Measurements from ENCODE around the gene HAUS7. TPM values are rescaled to one million over a fixed set of nuclear protein-coding genes. Genes with fewer than 3 reads are reported as not detected.

Gene HAUS7
- total RNA-seq, 2 experiments from 2014 or later = 59.1 to 62.3 TPM

GRCh38 chrX:153438532-153438931, 31.8 kb downstream of the HAUS7 start:
- no peak overlapping the region for H3K27ac Mint-ChIP-seq
- H3K9me3 Mint-ChIP-seq = no peaks in the 10 kb centered on the region
- H3K27me3 Mint-ChIP-seq = peaks cover 2% of the 10 kb centered on the region
- no peak for DNase-seq
- no peak overlapping the region for H3K4me3 Mint-ChIP-seq
- intact Hi-C loops (cut with micrococcal nuclease) = no loop called here
- CTCF ChIA-PET = interaction anchor here (1.3 kb wide), 1 partner anchor 480 kb away, joined by 3 read pairs; no protein-coding TSS in a partner anchor
- POLR2A ChIA-PET = no interaction called here
- no peaks in the 10 kb centered on the region for H3K4me1 Mint-ChIP-seq (ENCODE audit: low read depth)
- no peaks in the 10 kb centered on the region for H3K36me3 Mint-ChIP-seq

DNA sequence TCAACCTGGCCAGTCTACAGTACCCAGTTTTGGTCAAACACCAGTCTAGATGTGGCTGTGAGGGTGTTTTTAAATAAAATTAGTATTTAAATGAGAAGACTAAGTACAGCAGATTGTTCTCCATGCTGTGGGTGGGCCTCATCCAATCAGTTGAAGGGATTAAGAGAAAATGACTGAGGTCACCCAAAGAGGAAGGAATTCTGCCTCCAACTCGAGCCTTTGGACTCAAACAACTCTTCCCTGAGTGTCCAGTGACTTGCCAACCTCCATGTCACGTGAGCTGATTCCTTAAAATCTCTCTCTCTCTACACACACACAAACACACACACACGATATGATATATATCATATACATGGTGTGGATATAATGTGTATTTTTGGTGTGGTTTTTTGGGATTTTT, 34.5 kb downstream of the HAUS7 start:
- CTCF ChIA-PET = interaction anchor here (0.6 kb wide), 1 partner anchor 24 kb away, joined by 3 read pairs; no protein-coding TSS in a partner anchor
- Mint-ChIP-seq H3K27me3 (peaks cover 2% of the 10 kb centered on the region), H3K4me1 (ENCODE audit: low read depth) (no peaks in the 10 kb centered on the region), H3K4me3 (no peak overlapping the region), H3K9me3 (no peaks in the 10 kb centered on the region), H3K27ac (no peak overlapping the region), H3K36me3 (no peaks in the 10 kb centered on the region)
- POLR2A ChIA-PET = no interaction called here
- intact Hi-C loops (cut with micrococcal nuclease) = no loop called here
- DNase-seq = no peak

- H3K9me3 Mint-ChIP-seq = no peaks in the 10 kb centered on the region
- peaks cover 2% of the 10 kb centered on the region for H3K27me3 Mint-ChIP-seq
- intact Hi-C loops (cut with micrococcal nuclease) = no loop called here
- CTCF ChIA-PET = no interaction called here
- POLR2A ChIA-PET = no interaction called here
- no peak for DNase-seq
- H3K27ac Mint-ChIP-seq = no peak overlapping the region
- no peaks in the 10 kb centered on the region for H3K36me3 Mint-ChIP-seq
- H3K4me1 Mint-ChIP-seq (ENCODE audit: low read depth) = no peaks in the 10 kb centered on the region
- no peak overlapping the region for H3K4me3 Mint-ChIP-seq
Observed at GRCh38 chrX:153434801-153435200, 35.6 kb downstream of the HAUS7 start.

- no peak for DNase-seq
- H3K9me3 Mint-ChIP-seq = no peaks in the 10 kb centered on the region
- no peak overlapping the region for H3K27ac Mint-ChIP-seq
- H3K4me3 Mint-ChIP-seq = no peak overlapping the region
- H3K4me1 Mint-ChIP-seq (ENCODE audit: low read depth) = no peaks in the 10 kb centered on the region
- ChIA-PET CTCF (no interaction called here), POLR2A (no interaction called here)
- H3K36me3 Mint-ChIP-seq = no peaks in the 10 kb centered on the region
- intact Hi-C loops (cut with micrococcal nuclease) = no loop called here
- H3K27me3 Mint-ChIP-seq = peaks cover 2% of the 10 kb centered on the region
Observed at GRCh38 chrX:153433781-153434285, 36.5 kb downstream of the HAUS7 start.

DNA sequence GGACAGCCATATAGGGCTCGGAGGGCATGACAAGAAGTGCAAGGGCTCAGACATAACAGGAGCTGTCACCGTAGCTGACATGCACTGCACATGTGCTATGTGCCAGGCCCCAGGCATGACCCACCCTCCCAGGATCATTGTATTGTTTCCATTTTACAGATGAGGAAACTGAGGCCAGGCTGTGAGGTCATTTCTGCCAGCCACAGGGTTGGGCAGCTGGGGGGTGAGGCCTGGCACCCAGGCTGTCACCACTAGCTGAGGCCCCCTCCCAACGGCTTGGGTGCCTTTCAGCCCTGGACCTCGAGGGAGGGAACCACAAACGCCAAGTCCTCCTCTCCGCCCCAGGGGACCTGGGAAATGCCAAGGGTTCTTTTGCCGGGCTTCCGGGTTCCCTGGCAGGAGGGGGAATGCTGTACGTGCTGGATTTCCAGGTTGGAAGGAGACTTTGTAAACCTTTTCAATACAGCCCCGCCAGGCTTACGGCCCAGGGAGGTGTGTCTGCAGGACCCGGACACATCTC, 37.2 kb downstream of the HAUS7 start:
- ChIA-PET POLR2A (no interaction called here), CTCF (no interaction called here)
- intact Hi-C loops (cut with micrococcal nuclease) = no loop called here

DNA sequence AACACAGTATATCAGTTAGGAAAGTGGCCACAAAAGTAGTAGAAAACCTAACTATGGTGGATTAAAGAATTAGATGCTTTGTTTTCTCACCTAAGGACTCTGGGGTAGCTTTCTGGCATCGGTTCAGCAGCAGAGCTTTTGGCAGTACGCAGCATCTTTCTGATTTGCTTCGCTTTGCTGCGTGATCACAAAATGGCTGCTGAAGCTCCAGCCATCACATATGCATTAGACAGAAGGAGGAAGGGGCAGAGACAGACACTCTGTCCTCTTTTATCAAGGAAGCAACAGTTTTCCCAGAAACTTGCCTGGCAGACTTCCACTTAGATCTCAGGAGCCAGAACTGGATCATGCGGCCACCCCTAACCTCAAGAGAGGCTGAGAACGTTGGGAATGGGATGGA, 39.6 kb downstream of the HAUS7 start:
- Mint-ChIP-seq H3K4me3 (no peak overlapping the region), H3K4me1 (ENCODE audit: low read depth) (no peaks in the 10 kb centered on the region), H3K27me3 (no peaks in the 10 kb centered on the region), H3K36me3 (no peaks in the 10 kb centered on the region), H3K9me3 (peaks cover 2% of the 10 kb centered on the region), H3K27ac (no peak overlapping the region)
- CTCF ChIA-PET = no interaction called here
- POLR2A ChIA-PET = no interaction called here
- intact Hi-C loops (cut with micrococcal nuclease) = no loop called here
- DNase-seq = no peak

More for the DNA sequence above, 37.2 kb downstream of the HAUS7 start:
- H3K27me3 Mint-ChIP-seq = no peaks in the 10 kb centered on the region
- no peaks in the 10 kb centered on the region for H3K9me3 Mint-ChIP-seq
- no peaks in the 10 kb centered on the region for H3K4me1 Mint-ChIP-seq (ENCODE audit: low read depth)
- DNase-seq = no peak
- no peaks in the 10 kb centered on the region for H3K36me3 Mint-ChIP-seq
- H3K27ac Mint-ChIP-seq = no peak overlapping the region
- H3K4me3 Mint-ChIP-seq = no peak overlapping the region

DNA sequence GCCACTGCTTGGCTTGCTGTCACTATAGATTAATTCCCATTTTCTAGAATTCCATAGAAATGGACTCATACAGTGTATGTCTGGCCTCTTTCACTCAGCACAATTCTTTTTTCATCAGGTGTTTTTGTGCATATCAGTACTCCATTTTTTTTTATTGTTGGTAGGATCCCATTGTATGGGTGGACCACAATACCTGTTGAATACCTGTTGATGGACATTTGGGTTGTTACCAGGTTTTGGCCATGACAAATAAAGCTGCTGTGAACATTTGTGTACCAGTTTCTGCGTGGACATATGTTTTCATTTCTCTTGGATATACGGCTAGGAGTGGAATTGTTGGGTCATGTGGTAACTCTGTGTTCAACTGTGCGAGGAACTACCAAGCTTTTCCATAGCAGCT, 44.2 kb downstream of the HAUS7 start:
- Mint-ChIP-seq H3K27me3 (no peaks in the 10 kb centered on the region), H3K36me3 (no peaks in the 10 kb centered on the region), H3K9me3 (peaks cover 2% of the 10 kb centered on the region), H3K4me1 (ENCODE audit: low read depth) (no peaks in the 10 kb centered on the region), H3K27ac (no peak overlapping the region), H3K4me3 (no peak overlapping the region)
- intact Hi-C loops (cut with micrococcal nuclease) = no loop called here
- DNase-seq = no peak
- CTCF ChIA-PET = no interaction called here
- POLR2A ChIA-PET = no interaction called here

DNA sequence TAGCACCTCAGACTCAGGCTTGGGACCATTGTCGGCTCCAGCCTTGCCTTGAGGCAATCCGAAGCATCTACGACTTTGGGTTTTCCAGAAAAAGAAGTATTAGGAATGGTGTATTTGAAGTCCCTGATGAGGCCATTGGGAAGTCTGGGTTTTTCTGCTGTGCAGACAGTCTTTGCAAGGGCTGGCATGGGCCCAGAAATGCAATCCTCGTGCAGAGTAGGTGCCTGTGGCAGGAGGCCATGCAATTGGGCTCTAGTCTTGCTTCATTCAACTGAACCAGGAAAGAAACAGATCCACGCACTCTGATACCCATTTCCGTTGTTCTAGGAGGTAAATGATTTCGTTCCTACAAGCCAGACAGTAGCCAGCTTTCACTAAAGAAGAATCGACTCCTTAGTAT, 46.7 kb downstream of the HAUS7 start:
- H3K27ac Mint-ChIP-seq = no peak overlapping the region
- no peaks in the 10 kb centered on the region for H3K4me1 Mint-ChIP-seq (ENCODE audit: low read depth)
- no peaks in the 10 kb centered on the region for H3K27me3 Mint-ChIP-seq
- no peaks in the 10 kb centered on the region for H3K36me3 Mint-ChIP-seq
- peaks cover 2% of the 10 kb centered on the region for H3K9me3 Mint-ChIP-seq
- intact Hi-C loops (cut with micrococcal nuclease) = no loop called here
- CTCF ChIA-PET = interaction anchor here (1.1 kb wide), 1 partner anchor 116 kb away, joined by 3 read pairs; no protein-coding TSS in a partner anchor
- H3K4me3 Mint-ChIP-seq = no peak overlapping the region
- no peak for DNase-seq
- POLR2A ChIA-PET = no interaction called here

DNA sequence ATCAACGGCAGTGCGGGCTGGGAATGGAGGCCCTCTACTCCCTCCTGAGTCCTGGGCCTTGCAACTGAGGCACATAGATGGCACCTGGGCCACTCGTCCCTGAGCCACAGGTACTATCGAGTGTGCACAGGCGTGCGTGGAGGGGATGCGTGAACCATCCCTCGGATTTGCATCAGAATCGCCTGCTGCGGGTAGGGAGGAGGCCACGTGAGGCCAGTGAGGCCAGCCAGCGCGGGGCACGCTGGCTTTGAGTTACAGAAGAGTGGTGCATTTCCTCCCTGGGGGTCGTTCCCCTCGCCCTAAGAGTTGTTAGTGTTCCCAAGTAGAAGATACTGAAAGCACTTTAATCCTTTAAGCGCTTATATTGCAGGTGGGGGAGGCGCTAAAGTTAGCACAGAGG, 48.5 kb downstream of the HAUS7 start:
- intact Hi-C loops (cut with micrococcal nuclease) = no loop called here
- no peak overlapping the region for H3K27ac Mint-ChIP-seq
- H3K4me1 Mint-ChIP-seq (ENCODE audit: low read depth) = no peaks in the 10 kb centered on the region
- H3K9me3 Mint-ChIP-seq = no peaks in the 10 kb centered on the region
- no peak for DNase-seq
- no peaks in the 10 kb centered on the region for H3K36me3 Mint-ChIP-seq
- ChIA-PET CTCF (no interaction called here), POLR2A (no interaction called here)
- H3K27me3 Mint-ChIP-seq = no peaks in the 10 kb centered on the region
- H3K4me3 Mint-ChIP-seq = no peak overlapping the region

- POLR2A ChIA-PET = no interaction called here
- intact Hi-C loops (cut with micrococcal nuclease) = no loop called here
Observed at GRCh38 chrX:153420851-153421599, 49.4 kb downstream of the HAUS7 start.

GRCh38 chrX:153417637-153418036, 52.7 kb downstream of the HAUS7 start:
- Mint-ChIP-seq H3K9me3 (no peaks in the 10 kb centered on the region), H3K4me3 (no peak overlapping the region), H3K27me3 (no peaks in the 10 kb centered on the region), H3K27ac (no peak overlapping the region), H3K4me1 (ENCODE audit: low read depth) (no peaks in the 10 kb centered on the region), H3K36me3 (no peaks in the 10 kb centered on the region)
- CTCF ChIA-PET = no interaction called here
- POLR2A ChIA-PET = no interaction called here
- intact Hi-C loops (cut with micrococcal nuclease) = no loop called here
- no peak for DNase-seq

More at GRCh38 chrX:153420851-153421599, 49.4 kb downstream of the HAUS7 start:
- CTCF ChIA-PET = no interaction called here
- Mint-ChIP-seq H3K27me3 (no peaks in the 10 kb centered on the region), H3K36me3 (no peaks in the 10 kb centered on the region), H3K27ac (no peak overlapping the region), H3K4me1 (ENCODE audit: low read depth) (no peaks in the 10 kb centered on the region), H3K4me3 (no peak overlapping the region), H3K9me3 (no peaks in the 10 kb centered on the region)
- DNase-seq = no peak

DNA sequence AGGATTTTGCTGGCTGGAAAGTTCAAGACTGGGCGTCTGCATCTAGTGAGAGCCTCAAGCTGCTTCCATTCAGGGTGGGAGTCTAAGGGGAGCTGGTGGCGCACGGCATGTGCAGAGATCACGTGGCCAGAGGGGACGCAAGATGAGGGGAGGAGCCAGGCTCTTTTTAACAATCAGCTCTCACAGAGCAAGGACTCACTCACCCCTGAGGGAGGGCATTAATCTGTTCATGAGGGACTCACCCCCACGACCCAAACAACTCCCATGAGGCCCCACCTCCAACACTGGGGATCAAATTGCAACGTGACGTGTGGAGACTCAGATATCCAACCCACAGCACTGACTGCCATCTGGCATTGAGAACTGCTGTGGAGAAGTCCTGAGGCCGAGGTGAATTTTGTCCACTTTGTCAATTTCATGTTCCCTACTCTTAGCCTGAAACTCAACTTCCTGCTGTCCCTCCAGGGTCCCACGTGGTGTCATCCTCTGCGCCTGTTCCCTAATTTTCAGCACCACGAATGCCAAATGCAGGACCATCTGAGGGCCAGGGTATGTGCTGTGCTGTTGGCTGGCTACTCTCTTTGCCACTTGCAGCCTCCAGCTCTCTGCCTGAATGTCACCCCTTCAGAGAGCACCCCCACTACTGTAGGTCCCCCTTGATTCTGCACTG, 53.5 kb downstream of the HAUS7 start:
- CTCF ChIA-PET = no interaction called here
- POLR2A ChIA-PET = no interaction called here
- Mint-ChIP-seq H3K27ac (no peak overlapping the region), H3K4me1 (ENCODE audit: low read depth) (peaks cover 5% of the 10 kb centered on the region), H3K36me3 (no peaks in the 10 kb centered on the region), H3K9me3 (no peaks in the 10 kb centered on the region), H3K4me3 (no peak overlapping the region), H3K27me3 (no peaks in the 10 kb centered on the region)
- DNase-seq = no peak
- intact Hi-C loops (cut with micrococcal nuclease) = no loop called here

Data from activated CD4-positive, alpha-beta memory T cell treated with anti-CD3 and anti-CD28 coated beads for 36 hours (primary cell).